ENCODE data around the gene NRP2. TPM values are rescaled to one million over a fixed set of nuclear protein-coding genes. Genes with fewer than 3 reads are reported as not detected.

The NRP2 gene
- total RNA-seq, 4 donors from 2014 or later, result 4.0 to 11.5 (median 5.9) TPM

DNA sequence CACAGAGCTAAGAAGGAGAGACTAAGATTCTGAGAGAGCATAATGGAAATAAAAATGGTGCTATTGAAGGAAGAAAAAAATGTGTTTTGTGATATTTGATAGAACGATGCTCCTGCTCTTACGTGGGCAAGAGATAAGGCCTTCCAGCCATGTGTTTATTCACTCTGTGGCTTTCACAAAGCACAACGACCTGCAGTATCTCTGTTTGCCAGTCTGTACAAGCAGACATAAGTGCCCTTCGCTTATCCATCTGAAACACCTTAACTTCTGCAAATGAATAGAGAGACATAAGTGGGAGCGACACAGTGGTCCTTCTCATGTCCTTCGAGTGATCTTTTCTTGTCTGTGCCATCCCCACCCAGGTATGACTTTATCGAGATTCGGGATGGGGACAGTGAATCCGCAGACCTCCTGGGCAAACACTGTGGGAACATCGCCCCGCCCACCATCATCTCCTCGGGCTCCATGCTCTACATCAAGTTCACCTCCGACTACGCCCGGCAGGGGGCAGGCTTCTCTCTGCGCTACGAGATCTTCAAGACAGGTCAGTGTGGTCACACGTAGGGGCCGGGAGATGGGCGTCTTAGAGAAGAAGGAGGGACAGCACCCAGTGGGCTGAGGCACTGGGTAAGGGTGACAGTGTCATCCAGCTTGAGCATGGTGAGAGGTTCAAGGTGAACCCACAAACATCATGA is 33.7 kb downstream of the NRP2 start:
- intact Hi-C loops (cut with DNase I; ENCODE audit: low total_unique reads), result no loop called here

DNA sequence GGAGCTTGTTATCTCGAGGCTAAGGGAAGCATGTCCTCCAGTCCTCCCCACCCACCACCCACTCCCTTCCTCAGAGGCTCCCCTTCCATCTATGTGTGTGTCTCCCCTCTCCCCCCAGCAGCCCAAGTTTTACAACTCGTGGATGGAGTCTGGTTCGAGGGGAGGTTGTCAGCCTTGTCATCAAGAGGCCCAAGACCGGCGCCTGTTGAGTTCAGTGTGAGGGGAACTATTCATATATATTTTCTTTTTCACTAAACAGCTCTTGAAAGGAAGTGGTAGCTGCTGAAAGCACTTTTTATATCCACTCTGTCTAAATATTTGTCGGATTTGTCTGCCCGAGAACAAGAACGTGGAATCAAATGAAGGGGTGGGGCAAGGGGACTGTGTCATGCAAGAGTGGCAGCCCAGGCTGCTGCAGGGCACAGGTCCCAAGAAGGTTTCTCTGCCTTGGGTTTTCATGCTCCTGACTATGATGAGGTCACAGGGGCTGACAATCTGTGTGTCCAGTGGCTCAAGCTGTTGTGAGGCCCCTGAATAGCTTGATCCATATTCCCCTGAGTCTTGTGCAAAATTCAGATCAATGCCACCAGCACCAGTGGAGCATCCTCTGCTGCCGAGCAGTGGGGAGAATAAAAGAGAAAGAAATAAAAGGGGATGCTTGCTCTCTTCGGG is 35.0 kb downstream of the NRP2 start:
- intact Hi-C loops (cut with DNase I; ENCODE audit: low total_unique reads), result no loop called here
- TF ChIP-seq, protein P1, sequence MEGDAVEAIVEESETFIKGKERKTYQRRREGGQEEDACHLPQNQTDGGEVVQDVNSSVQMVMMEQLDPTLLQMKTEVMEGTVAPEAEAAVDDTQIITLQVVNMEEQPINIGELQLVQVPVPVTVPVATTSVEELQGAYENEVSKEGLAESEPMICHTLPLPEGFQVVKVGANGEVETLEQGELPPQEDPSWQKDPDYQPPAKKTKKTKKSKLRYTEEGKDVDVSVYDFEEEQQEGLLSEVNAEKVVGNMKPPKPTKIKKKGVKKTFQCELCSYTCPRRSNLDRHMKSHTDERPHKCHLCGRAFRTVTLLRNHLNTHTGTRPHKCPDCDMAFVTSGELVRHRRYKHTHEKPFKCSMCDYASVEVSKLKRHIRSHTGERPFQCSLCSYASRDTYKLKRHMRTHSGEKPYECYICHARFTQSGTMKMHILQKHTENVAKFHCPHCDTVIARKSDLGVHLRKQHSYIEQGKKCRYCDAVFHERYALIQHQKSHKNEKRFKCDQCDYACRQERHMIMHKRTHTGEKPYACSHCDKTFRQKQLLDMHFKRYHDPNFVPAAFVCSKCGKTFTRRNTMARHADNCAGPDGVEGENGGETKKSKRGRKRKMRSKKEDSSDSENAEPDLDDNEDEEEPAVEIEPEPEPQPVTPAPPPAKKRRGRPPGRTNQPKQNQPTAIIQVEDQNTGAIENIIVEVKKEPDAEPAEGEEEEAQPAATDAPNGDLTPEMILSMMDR (IDR thresholded peaks at IDR 0.05), result no peak
- no peak for TF ChIP-seq POLR2A (IDR thresholded peaks at IDR 0.05)
- no peak for DNase-seq (ENCODE audit: low spot score in 2 of 2)
- WGBS, 2 donors, result 85 to 88% methylated on average over 10 of the region's 10 CpGs
- H3K4me3 ChIP-seq (ENCODE audit: low read depth, poor library complexity, severe bottlenecking), result no peak overlapping the region

More for the DNA sequence above, 33.7 kb downstream of the NRP2 start:
- no peak overlapping the region for H3K4me3 ChIP-seq (ENCODE audit: low read depth, poor library complexity, severe bottlenecking)
- 81 to 85% methylated on average over 20 of the region's 20 CpGs for WGBS, 2 donors
- TF ChIP-seq, protein P1 (IDR thresholded peaks at IDR 0.05), result no peak
- TF ChIP-seq POLR2A (IDR thresholded peaks at IDR 0.05), result no peak
- no peak for DNase-seq (ENCODE audit: low spot score in 2 of 2)

DNA sequence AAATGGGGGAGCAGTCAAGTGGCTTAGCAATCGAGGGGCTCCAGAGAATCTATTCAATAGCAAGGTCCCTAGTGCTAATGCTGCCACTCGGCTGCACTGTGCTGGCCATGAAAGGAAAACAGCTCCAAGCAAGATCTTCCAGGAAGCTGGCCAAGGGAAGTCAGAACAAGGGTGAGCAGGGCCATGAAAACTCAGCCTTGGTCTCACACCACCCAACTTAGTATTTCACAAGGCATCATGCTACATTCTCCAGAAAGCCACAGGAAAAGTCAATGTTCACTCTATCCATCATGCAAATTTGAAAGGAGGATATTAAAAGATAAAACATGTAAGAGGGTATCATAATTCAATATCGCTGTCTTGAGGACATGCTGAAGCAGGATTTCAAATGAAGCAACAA is 35.7 kb downstream of the NRP2 start:
- TF ChIP-seq, protein P1 (IDR thresholded peaks at IDR 0.05), result no peak
- no peak for TF ChIP-seq POLR2A (IDR thresholded peaks at IDR 0.05)
- no peak overlapping the region for H3K4me3 ChIP-seq (ENCODE audit: low read depth, poor library complexity, severe bottlenecking)
- intact Hi-C loops (cut with DNase I; ENCODE audit: low total_unique reads), result no loop called here
- no peak for DNase-seq (ENCODE audit: low spot score in 2 of 2)
- 55 to 65% methylated on average over 3 of the region's 3 CpGs for WGBS, 2 donors

- no peak for DNase-seq (ENCODE audit: low spot score in 2 of 2)
- WGBS, 2 donors, result 71 to 77% methylated on average over 4 of the region's 4 CpGs
- TF ChIP-seq, protein P1 (IDR thresholded peaks at IDR 0.05), result no peak
- no peak for TF ChIP-seq POLR2A (IDR thresholded peaks at IDR 0.05)
- no peak overlapping the region for H3K4me3 ChIP-seq (ENCODE audit: low read depth, poor library complexity, severe bottlenecking)
- intact Hi-C loops (cut with DNase I; ENCODE audit: low total_unique reads), result no loop called here
Measured at GRCh38 chr2:205719847-205720246, 37.5 kb downstream of the NRP2 start.

GRCh38 chr2:205720451-205720902 is 38.2 kb downstream of the NRP2 start:
- intact Hi-C loops (cut with DNase I; ENCODE audit: low total_unique reads), result no loop called here
- H3K4me3 ChIP-seq (ENCODE audit: low read depth, poor library complexity, severe bottlenecking), result no peak overlapping the region
- DNase-seq (ENCODE audit: low spot score in 2 of 2), result no peak
- TF ChIP-seq, protein P1 (IDR thresholded peaks at IDR 0.05), result no peak
- no peak for TF ChIP-seq POLR2A (IDR thresholded peaks at IDR 0.05)
- 71 to 77% methylated on average over 6 to 7 of the region's 7 CpGs for WGBS, 2 donors
